Posterior vena cava (tissue), 2 donors: ENCODE data around the gene TOR1AIP2. TPM values are rescaled to one million over a fixed set of nuclear protein-coding genes. Genes with fewer than 3 reads are reported as not detected.

ENCODE experiments used
- DNase-seq: peaks from one replicate; pipeline ENCODE4 v3.0.0-alpha.2; 2020; ENCODE audit warnings: low spot score
- intact Hi-C, 2 donors: fragments of 100-400 bp; cut with DNase I; formaldehyde crosslinking; loops; one replicate each; pipeline versions ENCODE4 v1.14.1 to v1.14.2; 2022 to 2023
- total RNA-seq, 2 donors: library from RNA; stranded (reverse); fragmentation: NEBNext Ultra II Directional; extraction: Animal tissue kit (Norgen Biotek cat#: 25700); gene quantifications; one replicate each; pipeline ENCODE4 v1.2.1, GENCODE V29; 2021
- donor health status: DM: yes; HTN: yes; CAD: no.
- donor health status: DM: yes; HTN: yes; CAD: no.

Gene TOR1AIP2
- total RNA-seq, 2 donors from 2014 or later, result 55.3 to 57.1 TPM

DNA sequence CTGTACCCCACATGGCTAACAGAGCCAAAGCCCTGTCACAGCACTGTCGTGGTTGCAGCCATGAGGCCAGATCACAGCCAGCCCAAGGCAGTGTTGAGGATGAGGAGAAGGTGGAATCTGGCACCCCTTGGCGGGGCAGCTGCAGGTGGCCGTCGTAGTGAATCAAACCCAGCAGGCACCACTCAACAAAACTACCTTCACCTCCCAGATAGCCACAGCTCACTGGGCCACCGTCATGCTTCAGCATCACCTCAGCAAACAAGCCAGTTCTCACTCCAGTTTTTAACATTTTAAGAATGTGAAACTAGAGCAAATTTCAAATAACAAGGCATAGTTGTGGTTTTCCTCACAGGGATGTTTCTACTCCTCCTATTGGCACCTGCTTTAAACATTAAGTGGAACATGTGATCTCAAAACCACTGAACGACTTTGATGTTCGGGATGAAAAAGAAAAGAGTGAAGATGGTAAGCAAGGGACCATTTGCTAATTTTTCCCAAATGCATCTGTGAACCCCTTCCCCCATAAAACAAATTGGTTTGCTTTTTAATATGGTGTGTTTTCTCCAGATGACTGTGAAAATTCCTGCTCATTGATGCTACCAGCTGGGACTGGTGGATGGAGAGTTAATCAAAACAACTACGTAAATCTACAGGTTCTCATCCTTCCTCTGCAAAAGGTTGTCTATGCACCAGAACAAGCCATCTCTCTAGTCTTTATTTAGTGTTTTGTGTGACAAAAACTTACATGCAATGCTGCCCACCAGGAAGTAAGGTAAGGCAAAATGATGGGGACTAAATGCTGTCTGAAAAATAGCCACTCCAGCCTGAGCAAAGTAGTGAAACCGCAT, 45.5 kb downstream of the TOR1AIP2 start:
- DNase-seq, result no peak
- intact Hi-C loops, result no loop called here

- intact Hi-C loops, result no loop called here
- no peak for DNase-seq
These were observed 46.4 kb downstream of the TOR1AIP2 start for GRCh38 chr1:179831225-179831624.

DNA sequence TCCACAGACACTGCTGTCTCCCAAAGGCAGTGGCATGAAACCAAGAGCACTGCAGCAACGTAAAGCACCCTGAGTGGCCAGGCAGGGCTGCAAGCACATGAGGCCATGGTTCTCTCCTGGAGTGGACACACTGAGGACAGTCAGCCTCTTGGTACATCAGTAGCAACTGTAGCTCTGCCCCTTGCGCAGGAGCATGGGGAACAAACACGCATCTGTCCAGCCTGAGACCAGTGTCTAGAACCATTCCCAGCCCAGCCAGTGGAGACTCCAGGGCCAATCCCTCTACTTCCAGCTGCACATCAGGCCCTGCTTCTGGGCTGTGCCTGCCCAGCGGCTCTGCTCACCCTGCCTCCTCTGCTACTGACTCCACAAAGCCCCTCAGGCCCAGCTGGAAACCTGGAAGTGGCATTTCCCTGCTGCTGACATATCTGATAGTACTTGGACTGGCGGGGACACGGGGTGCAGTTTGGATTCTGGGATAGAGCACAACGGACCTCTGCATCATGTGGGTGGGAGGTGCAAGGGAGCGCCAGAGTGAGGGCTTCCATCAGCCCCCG, 49.0 kb downstream of the TOR1AIP2 start:
- intact Hi-C loops, result no loop called here
- DNase-seq, result no peak

DNA sequence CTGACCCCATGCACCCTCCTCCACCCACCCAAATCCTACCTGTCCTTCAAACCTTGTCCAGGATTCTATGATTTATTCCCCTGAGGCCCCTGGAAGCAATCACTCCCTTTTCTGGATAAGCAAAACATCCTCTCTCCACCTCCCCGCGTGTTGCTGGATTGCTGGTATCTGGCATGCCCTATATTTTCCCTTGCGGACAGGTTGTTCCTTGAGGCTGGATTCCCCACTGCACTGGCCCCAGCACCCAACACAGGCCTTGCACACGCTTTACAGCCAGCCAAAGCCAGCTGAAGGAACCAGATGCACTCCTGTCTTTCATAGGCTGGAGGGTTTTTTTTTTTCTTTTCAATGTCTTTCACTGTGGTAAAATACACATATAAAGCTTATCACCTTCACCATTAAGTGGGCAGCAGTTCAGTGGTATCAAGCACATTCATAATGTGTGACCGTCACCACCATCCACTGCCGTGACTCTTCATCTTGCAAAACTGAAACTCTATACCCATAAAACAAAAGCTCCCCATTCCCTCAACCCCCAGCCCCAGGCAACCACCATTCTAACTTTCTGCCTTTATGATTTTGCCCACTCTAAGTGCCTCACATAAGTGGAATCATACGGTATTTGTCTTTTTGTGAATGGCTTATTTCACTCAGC, 50.9 kb downstream of the TOR1AIP2 start:
- intact Hi-C loops, result no loop called here
- no peak for DNase-seq

GRCh38 chr1:179825798-179826460, 51.7 kb downstream of the TOR1AIP2 start:
- DNase-seq, result no peak
- intact Hi-C loops, result no loop called here

- no peak for DNase-seq
These were observed 52.4 kb downstream of the TOR1AIP2 start for GRCh38 chr1:179825206-179825605.

GRCh38 chr1:179824265-179824664, 53.3 kb downstream of the TOR1AIP2 start:
- intact Hi-C loops, result no loop called here
- DNase-seq, result no peak

More at GRCh38 chr1:179825206-179825605, 52.4 kb downstream of the TOR1AIP2 start:
- intact Hi-C loops, result no loop called here

GRCh38 chr1:179823693-179824092, 53.9 kb downstream of the TOR1AIP2 start:
- intact Hi-C loops, result no loop called here

DNA sequence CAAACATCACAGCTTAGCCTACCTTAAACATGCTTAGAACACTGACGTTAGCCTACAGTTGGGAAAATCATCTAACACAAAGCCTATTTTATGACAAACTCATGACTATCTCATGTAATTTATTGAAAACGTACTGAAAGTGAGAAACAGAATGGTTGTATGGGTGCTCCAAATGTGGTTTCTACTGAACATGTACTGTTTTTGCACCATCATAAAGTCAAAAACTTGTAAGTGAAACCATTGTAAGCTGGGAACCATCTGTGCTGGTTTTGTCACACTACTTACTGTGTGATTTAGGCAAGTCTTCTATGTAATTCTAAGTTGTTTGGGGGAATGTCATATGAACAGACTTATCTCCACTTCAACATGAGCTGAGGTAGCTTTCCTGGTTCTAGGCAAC, 55.5 kb downstream of the TOR1AIP2 start:
- intact Hi-C loops, result no loop called here
- no peak for DNase-seq

More at GRCh38 chr1:179823693-179824092, 53.9 kb downstream of the TOR1AIP2 start:
- no peak for DNase-seq

DNA sequence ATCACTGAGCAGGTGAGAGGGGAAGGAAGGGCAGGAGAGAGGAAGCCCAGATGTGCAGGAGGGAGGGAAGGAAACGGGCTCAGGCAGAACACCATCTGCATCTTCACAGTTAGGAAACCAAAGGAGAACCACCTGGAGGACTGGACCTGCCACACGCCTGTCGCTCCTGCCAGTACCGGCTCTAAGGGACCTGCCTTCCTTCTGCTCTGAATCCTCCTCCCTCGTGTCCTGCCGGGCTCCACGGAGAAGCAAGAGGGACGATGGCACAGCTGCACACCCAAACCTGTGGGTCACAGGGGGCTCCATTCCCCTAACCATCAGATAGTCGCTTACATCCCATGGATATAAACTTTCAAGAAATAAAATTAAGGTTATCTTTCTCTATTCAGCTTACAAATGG, 56.1 kb downstream of the TOR1AIP2 start:
- intact Hi-C loops, result no loop called here

GRCh38 chr1:179820226-179820970, 57.2 kb downstream of the TOR1AIP2 start:
- DNase-seq, result no peak

More for the DNA sequence above, 56.1 kb downstream of the TOR1AIP2 start:
- no peak for DNase-seq

DNA sequence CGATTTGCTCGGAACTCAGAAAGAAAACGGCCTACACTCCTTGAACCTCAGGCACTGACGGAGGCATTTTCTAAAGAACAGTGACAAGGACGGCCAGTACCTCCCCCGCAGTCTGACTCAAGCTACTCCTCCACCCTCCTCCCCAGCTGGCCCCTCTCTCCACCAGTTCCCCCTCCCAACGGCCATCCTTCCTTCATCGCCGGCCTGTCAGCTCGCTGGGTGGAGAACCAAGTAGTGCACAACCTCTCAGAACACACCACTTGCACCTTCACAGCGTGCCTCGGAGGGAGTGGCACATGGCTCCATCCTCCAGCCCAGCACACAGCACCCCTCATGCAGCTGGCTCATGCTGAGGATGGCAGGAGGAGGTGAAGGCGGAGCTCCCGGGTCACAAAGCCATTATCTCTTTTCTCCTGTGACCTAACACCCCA, 58.8 kb downstream of the TOR1AIP2 start:
- DNase-seq, result no peak
- intact Hi-C loops, result no loop called here

More at GRCh38 chr1:179820226-179820970, 57.2 kb downstream of the TOR1AIP2 start:
- intact Hi-C loops, result no loop called here

DNA sequence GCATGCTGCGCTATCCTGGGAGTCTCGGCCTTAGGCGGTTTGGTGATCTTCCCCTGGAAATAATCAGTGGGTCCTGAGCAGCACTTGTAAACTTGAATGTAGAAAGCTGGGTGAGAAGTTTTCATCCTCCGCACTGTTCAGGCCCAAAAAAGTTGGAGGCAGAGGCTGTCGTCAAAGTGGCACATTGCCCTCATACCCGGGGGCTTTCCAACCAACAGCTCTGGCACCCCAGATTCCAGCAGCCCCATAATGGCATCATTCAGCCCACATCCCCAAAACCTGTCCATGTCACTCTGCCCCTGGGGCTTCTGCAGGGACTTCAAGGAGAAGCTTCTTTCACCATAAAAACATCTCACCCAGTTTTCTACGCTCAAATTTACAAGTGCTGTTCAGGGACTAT, 59.3 kb downstream of the TOR1AIP2 start:
- intact Hi-C loops, result no loop called here
- no peak for DNase-seq

DNA sequence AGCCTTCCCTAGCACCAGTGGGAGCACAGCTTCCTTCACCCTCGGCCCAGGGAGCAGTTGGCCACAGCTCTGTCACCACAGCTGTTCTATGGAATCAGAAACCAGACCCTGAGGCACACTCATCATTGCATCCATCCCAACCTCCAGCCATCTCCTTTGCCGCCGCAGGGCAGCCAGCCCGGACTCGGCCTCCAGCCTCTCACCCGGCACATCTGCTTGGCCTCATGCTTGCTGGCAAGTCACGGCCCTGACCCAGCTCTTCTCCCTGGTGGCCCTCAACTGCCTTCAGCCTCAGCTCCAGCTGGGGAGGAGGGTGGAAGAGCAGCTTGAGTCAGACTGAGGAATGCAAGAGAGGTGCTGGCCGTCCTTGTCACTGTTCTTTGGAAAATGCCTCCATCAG, 59.8 kb downstream of the TOR1AIP2 start:
- intact Hi-C loops, result no loop called here
- DNase-seq, result no peak

DNA sequence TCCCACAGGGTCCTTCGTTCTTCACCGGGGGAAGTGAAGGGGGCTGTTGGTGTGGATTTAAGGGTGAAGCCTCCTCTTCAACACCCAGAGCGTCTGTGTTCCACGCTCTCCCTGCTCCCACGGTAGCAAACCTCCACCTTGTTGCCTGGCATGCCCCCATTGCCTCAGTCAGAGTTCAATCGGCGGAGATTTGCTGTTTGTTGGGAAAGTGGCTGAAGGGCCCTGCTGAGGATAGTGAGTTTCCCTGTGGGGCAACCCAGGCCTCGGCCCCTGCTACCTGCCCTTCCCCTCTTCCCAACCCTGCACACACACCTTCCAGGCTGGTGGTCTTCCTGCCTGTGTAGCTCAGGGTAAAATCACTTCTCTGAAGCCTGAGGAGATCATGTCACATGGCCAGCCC, 60.5 kb downstream of the TOR1AIP2 start:
- DNase-seq, result no peak
- intact Hi-C loops, result no loop called here

- intact Hi-C loops, result no loop called here
- DNase-seq, result no peak
These were observed 61.2 kb downstream of the TOR1AIP2 start for GRCh38 chr1:179816196-179816960.

DNA sequence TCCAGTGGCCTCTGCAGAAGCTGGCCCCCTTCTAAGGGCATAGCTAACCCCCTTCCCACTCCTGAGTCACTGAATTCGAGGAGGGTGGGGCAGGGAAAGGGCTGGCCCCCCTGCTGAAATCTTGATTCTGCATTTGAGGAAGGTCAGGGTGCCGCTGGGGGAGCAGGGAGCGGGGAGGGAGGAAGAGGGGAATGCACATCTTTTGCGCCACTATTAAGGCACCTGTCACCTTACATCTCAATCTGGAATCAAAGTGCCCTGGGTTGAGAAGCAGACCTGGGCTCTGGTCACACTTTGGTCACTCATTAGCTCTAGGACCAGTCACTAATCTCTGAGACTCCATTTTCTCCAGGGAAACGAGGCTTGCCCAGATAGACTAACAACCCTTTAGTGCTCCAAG, 62.0 kb downstream of the TOR1AIP2 start:
- intact Hi-C loops, result no loop called here
- no peak for DNase-seq

GRCh38 chr1:179814546-179814838, 63.1 kb downstream of the TOR1AIP2 start:
- intact Hi-C loops, result loop anchor here (5.0 kb wide), 2 partner anchors 107 to 112 kb away; no protein-coding TSS in a partner anchor
- DNase-seq, result no peak
